ENCODE results near the gene NUB1. TPM values are rescaled to one million over a fixed set of nuclear protein-coding genes. Genes with fewer than 3 reads are reported as not detected.

NUB1 gene
- total RNA-seq, 4 donors from 2014 or later, result 45.9 to 59.1 (median 53.0) TPM

DNA sequence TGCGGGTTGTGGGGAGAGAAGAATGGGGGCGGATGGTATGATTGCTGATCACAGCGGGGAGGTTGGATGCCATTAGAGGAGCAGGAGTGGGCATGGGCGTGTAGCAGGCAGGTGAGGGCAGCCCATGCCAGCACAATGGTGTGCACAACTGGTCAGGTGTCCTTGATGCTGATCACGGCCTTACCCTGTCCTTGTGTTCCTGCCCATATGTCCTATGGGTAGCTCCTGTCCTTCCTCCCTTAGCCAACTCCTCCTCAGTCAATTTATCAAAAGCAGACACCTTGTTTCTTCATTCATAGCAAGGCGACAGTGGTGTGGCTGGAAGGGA is 37.5 kb downstream of the NUB1 start:
- H3K36me3 ChIP-seq, result peaks cover 35 to 62% (median 45%) of the 10 kb centered on the region in 4 donors
- H3K27ac ChIP-seq (replicated peaks in 1 of 4), result no peak overlapping the region
- TF ChIP-seq POLR2AphosphoS5 (IDR thresholded peaks at IDR 0.05) (no peak), CTCF (IDR thresholded peaks at IDR 0.05) (no peak), POLR2A (IDR thresholded peaks at IDR 0.05; ENCODE audit: low read depth) (no peak)
- peaks cover 5 to 34% (median 19%) of the 10 kb centered on the region in 4 donors for H3K27me3 ChIP-seq
- H3K4me1 ChIP-seq, result peaks cover 14 to 21% (median 19%) of the 10 kb centered on the region in 4 donors
- no peak overlapping the region for H3K4me3 ChIP-seq
- intact Hi-C loops (cut with DNase I), result no loop called here
- WGBS, result 92% methylated on average over 6 of the region's 6 CpGs
- no peak for DNase-seq (ENCODE audit: extremely low spot score)
- no peaks in the 10 kb centered on the region for H3K9me3 ChIP-seq

GRCh38 chr7:151379534-151380198 is 38.1 kb downstream of the NUB1 start:
- intact Hi-C loops (cut with DNase I), result no loop called here
- peaks cover 5 to 38% (median 19%) of the 10 kb centered on the region in 4 donors for H3K27me3 ChIP-seq
- H3K9me3 ChIP-seq, result no peaks in the 10 kb centered on the region
- H3K36me3 ChIP-seq, result peaks cover 30 to 57% (median 40%) of the 10 kb centered on the region in 4 donors
- H3K4me1 ChIP-seq, result peaks cover 14 to 21% (median 19%) of the 10 kb centered on the region in 4 donors
- no peak overlapping the region for H3K4me3 ChIP-seq
- H3K27ac ChIP-seq (replicated peaks in 1 of 4), result no peak overlapping the region
- TF ChIP-seq EP300 (IDR thresholded peaks at IDR 0.05), result no peak
- TF ChIP-seq POLR2AphosphoS5 (IDR thresholded peaks at IDR 0.05), result no peak
- no peak for TF ChIP-seq CTCF (IDR thresholded peaks at IDR 0.05)
- no peak for TF ChIP-seq POLR2A (IDR thresholded peaks at IDR 0.05; ENCODE audit: low read depth)
- no peak for DNase-seq (ENCODE audit: extremely low spot score)
- 93% methylated on average over 12 of the region's 25 CpGs for WGBS

- no peak for DNase-seq (ENCODE audit: extremely low spot score)
- peaks cover 5 to 46% (median 19%) of the 10 kb centered on the region in 4 donors for H3K27me3 ChIP-seq
- intact Hi-C loops (cut with DNase I), result no loop called here
- no peaks in the 10 kb centered on the region for H3K9me3 ChIP-seq
- 96% methylated on average over 12 of the region's 32 CpGs for WGBS
- TF ChIP-seq EP300 (IDR thresholded peaks at IDR 0.05) (no peak), POLR2AphosphoS5 (IDR thresholded peaks at IDR 0.05) (no peak), POLR2A (IDR thresholded peaks at IDR 0.05; ENCODE audit: low read depth) (no peak), CTCF (IDR thresholded peaks at IDR 0.05) (no peak)
- peaks cover 27 to 49% (median 35%) of the 10 kb centered on the region in 4 donors for H3K36me3 ChIP-seq
- no peak overlapping the region for H3K4me3 ChIP-seq
- peaks cover 14 to 21% (median 19%) of the 10 kb centered on the region in 4 donors for H3K4me1 ChIP-seq
- no peak overlapping the region for H3K27ac ChIP-seq (replicated peaks in 1 of 4)
These were observed 38.8 kb downstream of the NUB1 start for GRCh38 chr7:151380199-151381097.

DNA sequence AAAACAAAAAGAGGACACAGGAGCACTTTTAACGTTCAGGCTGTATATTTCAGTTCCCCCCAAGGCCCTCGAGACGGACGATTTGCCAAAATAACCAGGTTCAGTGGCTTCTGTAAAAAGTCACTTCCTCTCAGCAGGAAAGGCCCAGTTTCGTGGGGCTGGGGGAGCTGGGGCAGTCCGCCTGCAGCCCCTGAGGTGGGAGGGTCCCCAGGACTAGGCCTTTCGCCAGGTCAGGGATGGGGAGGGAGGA is 39.4 kb downstream of the NUB1 start:
- H3K27me3 ChIP-seq, result peaks cover 5 to 48% (median 19%) of the 10 kb centered on the region in 4 donors
- intact Hi-C loops (cut with DNase I), result no loop called here
- WGBS, result 38% methylated on average over 5 of the region's 7 CpGs
- H3K9me3 ChIP-seq, result no peaks in the 10 kb centered on the region
- peaks cover 14 to 21% (median 19%) of the 10 kb centered on the region in 4 donors for H3K4me1 ChIP-seq
- TF ChIP-seq EP300 (IDR thresholded peaks at IDR 0.05), result no peak
- TF ChIP-seq CTCF (IDR thresholded peaks at IDR 0.05), result no peak
- no peak for TF ChIP-seq POLR2A (IDR thresholded peaks at IDR 0.05; ENCODE audit: low read depth)
- TF ChIP-seq POLR2AphosphoS5 (IDR thresholded peaks at IDR 0.05), result no peak
- no peak for DNase-seq (ENCODE audit: extremely low spot score)
- H3K27ac ChIP-seq (replicated peaks in 1 of 4), result no peak overlapping the region
- H3K36me3 ChIP-seq, result peaks cover 24 to 43% (median 29%) of the 10 kb centered on the region in 4 donors
- peak overlapping the region; percentile 44 to 54 (median 48) for H3K4me3 ChIP-seq
